K562 (cell line): ENCODE measurements around the gene ART1. TPM values are rescaled to one million over a fixed set of nuclear protein-coding genes. Genes with fewer than 3 reads are reported as not detected.
"Not testable (repeated sequence)": the region's sequence is repeated elsewhere in the genome, so short reads cannot be mapped to it uniquely, and the experiment has no call there.

Experiments
- CBFA2T3 ChIP-seq: fragments of 450-650 bp; IDR thresholded peaks from 2 replicates; pipeline ENCODE4 v1.6.1; 2017
- HDAC1 ChIP-seq, 2 experiments: fragments of 450-650 bp; IDR thresholded peaks; 2 replicates each; pipeline ENCODE4 v1.6.1; 2016 to 2017; ENCODE audit warnings: inconsistent platforms in 1 of 2, mild to moderate bottlenecking in 1 of 2, moderate library complexity in 1 of 2
- MTA2 ChIP-seq: fragments of 450-650 bp; IDR thresholded peaks from 2 replicates; pipeline ENCODE4 v1.6.1; 2016; ENCODE audit warnings: low read depth
- SMARCA4 ChIP-seq: fragments of 450-650 bp; IDR thresholded peaks from 2 replicates; pipeline ENCODE4 v1.6.1; 2016
- ZBTB40 ChIP-seq, 2 experiments: fragments of 450-650 bp in 1 of 2; sonication (generic) in 1 of 2; formaldehyde crosslinking in 1 of 2; IDR thresholded peaks; 2 replicates each; pipeline versions ENCODE4 v1.7.1 to v1.9.0; 2016 to 2022; ENCODE audit warnings: inconsistent platforms in 1 of 2, mild to moderate bottlenecking in 1 of 2, missing genetic modification reagents in 1 of 2
- polyA plus RNA-seq, 8 experiments: library from polyadenylated mRNA; depleted of rRNA in 4 of 8; stranded (reverse) in 5 of 8; unstranded in 3 of 8; fragments of >200 nt; fragmentation: Nextera tagmentation in 2 of 8; fragmentation: Illumina TruSeq in 1 of 8; extraction: Ambion mirVana in 2 of 8; extraction: Trizol in 1 of 8; gene quantifications; 2 replicates each; pipeline versions ENCODE4 v1.2.1 to v1.2.3, GENCODE V29; 2011 to 2014; ENCODE audit warnings: inconsistent platforms in 1 of 8, missing spikeins in 1 of 8
- total RNA-seq, 7 experiments: library from RNA; depleted of rRNA in 6 of 7; stranded (reverse); fragments of >200 nt in 6 of 7; fragmentation: Illumina TruSeq in 2 of 7; extraction: Trizol in 2 of 7; gene quantifications; 2 replicates each; pipeline versions ENCODE4 v1.2.1 to v1.2.3, GENCODE V29; 2011 to 2021; ENCODE audit warnings: low replicate concordance in 1 of 7

The ART1 gene
- total and polyA plus RNA-seq, 9 of the 15 experiments (the other 6 are each of a cell fraction or from before 2014, with no cell fraction given), result not detected

- TF ChIP-seq ZBTB40 (IDR thresholded peaks at IDR 0.05) (peak; percentile 36; the same call in 1 of the 2 replicates), SMARCA4 (peak; percentile 9; the same call in 1 of the 2 replicates), MTA2 (peak; percentile 58), CBFA2T3 (peak; percentile 53), HDAC1 (IDR thresholded peaks at IDR 0.05) (0 out of 4 replicates have a peak, but pooled peaks of 1 of the 2 experiments have one; percentile 21)
- TF ChIP-seq ZBTB40 (CRISPR knock-in tag; IDR thresholded peaks at IDR 0.05), result not testable (repeated sequence)
These were observed 3.9 kb downstream of the ART1 start (continued) for GRCh38 chr11:3648843-3649242.
